NCI-H2196 (cell line): ENCODE measurements around the gene KCNQ5.

Experiments used
- DNase-seq: peaks from one replicate; lab custom pipeline; 2025; ENCODE audit not compliant: unreplicated experiment; lab: John Stamatoyannopoulos, UW

Gene KCNQ5

DNA sequence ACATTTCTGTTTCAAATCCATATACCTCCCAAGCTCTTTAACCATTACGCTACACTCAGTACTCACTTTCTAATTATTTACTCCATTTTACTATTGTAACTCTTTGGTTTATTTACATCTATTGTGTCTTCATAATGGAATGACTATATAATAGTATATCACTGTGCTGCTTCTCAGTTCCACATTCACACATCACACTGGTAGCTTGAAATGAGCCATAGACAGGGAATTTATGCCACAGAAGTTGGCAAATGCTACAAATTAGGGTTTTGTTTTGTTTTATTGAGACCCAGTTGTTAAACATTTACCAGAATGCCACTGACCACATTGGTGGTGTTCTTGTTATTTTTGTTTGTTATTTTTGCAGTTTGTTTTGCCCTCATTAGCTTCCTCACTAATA is 213.9 kb downstream of the KCNQ5 start:
- DNase-seq, result no peak

GRCh38 chr6:72836971-72837370 is 215.1 kb downstream of the KCNQ5 start:
- no peak for DNase-seq

GRCh38 chr6:72841195-72841594 is 219.3 kb downstream of the KCNQ5 start:
- no peak for DNase-seq

DNA sequence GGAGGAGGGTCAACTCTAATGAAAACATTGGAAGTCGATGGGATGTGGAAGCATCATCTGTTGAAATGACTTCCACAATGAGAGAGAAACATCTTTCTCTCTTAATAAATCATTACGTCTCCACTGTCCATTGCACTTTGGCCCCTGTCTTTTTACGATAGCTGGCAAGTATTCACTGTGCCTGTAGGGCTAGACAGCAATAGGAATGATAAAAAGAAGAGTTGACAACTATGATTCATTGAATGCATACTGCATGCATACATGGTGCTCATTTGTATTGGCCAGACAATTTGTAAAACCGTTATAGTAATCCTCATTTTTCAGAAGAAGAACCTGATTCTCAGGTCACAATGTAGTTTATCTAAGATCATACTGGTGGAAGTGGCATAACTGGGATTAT is 220.3 kb downstream of the KCNQ5 start:
- no peak for DNase-seq

GRCh38 chr6:72844614-72845013 is 222.8 kb downstream of the KCNQ5 start:
- no peak for DNase-seq

DNA sequence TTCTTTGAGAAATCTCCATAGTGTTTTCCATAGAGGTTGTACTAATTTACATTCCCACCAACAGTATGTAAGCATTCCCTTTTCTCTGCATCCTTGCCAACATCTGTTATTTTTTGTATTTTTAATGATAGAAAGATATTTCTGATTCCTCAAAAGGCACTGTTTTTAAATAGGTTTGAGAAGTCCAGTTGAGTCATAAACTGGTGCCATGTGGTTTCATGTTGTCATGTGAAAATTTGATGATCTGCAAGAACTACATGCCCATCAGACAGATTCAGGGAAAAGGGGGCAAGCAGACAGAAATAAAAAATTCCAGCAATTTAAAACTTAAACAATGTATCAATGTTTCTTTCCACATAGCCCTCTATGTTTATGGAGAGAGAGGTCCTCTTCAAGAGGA is 227.5 kb downstream of the KCNQ5 start:
- no peak for DNase-seq

DNA sequence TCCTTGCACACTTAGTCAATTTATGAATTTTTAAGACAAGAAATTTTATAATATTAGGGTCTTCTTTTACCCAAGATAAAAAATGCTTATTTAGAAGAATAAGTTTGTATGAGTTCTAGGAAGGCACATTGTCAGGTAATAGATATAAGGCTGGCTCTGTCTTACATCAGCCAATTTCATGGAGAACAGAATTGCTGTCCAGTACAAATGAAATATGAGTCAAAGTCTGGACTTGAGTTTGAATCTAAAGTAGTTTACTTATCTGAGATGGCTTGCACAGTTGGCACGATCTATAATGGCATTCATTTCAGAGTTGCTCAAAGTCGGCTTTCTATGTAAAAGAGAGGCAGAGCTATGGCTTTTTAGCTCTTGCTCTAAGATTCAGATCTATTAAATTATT is 228.2 kb downstream of the KCNQ5 start:
- DNase-seq, result no peak

GRCh38 chr6:72850469-72850868 is 228.6 kb downstream of the KCNQ5 start:
- no peak for DNase-seq

- DNase-seq, result no peak
Observed at GRCh38 chr6:72855471-72855870, 233.6 kb downstream of the KCNQ5 start.

DNA sequence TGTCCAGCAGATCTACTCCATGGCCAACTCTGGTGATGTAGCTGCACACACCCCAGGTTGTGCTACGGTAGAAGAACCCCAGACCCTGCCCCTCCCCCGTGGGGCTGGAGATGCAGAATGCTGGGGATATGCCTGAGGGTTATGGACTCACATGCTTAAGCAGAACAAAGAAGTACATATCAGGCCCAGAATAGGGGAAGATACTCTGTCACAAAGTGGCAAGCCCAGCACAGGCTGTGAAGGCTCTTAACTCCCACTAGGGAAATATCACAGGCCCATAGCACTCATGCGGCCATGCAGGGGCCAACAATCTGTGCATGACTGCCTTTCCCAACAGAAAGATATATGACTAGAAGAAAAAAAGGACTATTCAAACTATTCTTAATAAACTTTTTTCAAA is 234.9 kb downstream of the KCNQ5 start:
- DNase-seq, result no peak

DNA sequence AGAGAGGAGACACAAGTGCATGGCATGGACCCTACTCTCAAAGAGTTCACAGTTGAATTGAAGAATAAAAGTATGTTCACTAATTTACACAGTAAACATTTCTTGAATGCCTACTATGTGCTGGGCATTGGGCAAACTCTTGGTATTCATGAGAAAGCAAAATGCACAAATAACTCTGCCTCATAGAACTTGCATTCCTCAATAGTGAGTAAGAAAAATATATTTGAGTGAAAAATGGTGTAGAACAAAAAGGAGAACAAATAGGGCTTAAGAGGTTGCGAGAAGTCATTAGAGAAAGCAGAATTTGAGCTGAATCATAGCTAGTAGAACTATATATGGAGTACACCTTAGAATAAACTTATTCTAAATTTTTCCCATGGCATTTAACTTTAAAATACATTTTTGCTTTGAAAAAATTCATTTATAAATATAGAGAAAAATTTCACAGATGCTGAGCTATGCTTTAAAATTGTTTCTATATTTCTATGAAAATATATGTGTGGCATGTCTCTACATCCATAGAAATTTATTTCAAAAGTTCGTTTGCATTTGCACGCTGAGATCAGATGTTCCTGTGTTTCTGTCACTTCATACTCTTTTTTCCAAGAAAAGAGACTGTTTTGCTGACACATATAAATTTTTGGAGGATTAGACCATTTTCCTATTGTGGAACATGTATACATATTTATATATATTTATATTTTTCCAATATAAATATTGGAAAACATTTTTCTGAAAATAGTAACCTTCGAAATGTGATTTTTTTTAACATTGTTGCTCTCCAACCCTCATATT is 236.1 kb downstream of the KCNQ5 start:
- no peak for DNase-seq

DNA sequence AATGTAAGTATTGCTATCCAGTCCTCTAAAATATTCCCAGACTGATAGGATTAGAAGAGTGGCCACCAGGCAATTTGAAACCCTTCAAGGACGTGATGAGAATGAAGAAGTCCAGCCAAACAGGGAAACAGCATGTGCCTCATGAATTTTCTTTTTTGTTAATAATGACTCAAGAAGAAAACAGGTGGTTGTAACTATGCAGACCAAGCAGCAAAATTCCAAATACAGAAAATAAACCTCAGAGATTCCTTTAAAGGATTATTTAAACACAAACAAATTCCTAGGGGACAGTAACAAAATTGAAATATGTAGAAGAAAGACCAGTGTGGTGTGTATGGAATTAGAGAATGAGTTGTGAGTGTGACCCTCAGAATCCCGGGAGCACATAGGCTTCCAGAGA is 239.2 kb downstream of the KCNQ5 start:
- DNase-seq, result no peak

GRCh38 chr6:72861935-72862432 is 240.1 kb downstream of the KCNQ5 start:
- DNase-seq, result no peak

DNA sequence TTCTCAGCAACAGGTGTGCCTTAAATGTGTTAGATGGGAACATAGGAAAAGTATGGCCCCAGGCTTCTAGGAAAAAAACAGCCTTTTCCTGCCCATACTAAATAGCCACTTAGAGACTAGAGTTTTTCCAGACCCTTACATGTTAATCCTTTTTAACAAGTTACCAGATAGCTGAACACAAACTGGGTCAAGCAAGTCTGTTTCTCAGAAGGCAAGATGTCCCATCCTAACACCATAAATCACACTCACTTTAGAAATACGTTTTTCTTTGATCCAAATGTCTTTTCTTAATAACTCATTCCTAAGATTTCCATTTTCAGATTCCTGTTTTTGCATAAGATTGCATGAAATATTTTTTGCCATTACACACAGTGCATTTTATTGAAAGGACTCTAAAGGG is 241.3 kb downstream of the KCNQ5 start:
- DNase-seq, result no peak

DNA sequence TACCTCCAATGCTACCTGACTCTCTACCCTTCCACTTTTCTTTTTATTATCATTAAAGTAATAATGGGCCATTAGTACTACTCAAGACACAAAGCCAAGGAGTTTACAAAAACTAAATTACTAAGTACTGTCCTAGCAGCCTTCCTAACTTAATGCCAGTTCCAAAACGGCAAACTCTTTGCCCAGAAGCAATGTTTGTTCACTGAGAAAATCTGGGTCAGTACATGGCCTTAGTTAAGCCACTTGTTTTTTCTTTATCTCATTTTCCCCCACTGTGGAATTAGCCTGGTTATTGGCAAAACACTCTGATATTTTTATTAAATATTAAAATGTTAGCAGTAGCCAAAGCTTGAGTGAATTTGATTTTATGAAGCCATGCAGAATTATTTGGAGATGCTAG is 242.4 kb downstream of the KCNQ5 start:
- DNase-seq, result no peak

DNA sequence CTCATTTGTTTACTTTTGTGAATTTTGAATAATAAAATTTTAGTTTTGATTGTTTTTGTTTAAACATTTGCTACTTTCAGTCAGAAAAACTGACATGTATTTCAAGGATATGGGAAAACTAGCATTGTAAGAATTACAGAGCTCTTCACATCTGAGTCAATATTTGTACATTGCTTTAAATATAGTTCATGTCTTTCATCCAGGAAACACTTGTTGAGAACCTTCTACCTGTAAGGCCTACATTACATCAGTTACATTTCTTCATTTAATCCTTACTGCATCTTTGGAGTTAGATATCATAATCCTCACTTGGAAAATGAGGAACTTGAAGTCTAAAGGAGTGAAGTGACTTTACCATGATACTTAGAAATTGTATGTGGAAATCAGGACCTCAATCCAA is 242.9 kb downstream of the KCNQ5 start:
- DNase-seq, result no peak

DNA sequence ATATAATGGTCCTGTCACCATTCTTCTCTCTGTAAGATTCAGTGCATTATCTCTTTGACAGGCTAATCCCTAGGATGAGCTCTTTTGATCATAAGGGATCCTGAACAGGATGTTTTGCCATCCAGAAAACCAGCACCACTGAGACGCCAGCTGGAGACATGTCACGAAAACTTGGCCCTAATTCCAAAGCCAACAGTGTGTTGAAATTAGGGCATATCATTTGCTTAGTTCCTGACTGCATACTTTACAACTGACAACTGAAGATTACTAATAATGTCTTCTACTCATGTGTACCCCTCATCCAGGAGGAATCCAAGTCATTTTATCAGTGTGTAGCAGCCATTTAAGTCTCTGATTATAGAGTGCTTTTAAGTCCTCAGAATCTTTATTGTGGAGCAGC is 243.6 kb downstream of the KCNQ5 start:
- no peak for DNase-seq

DNA sequence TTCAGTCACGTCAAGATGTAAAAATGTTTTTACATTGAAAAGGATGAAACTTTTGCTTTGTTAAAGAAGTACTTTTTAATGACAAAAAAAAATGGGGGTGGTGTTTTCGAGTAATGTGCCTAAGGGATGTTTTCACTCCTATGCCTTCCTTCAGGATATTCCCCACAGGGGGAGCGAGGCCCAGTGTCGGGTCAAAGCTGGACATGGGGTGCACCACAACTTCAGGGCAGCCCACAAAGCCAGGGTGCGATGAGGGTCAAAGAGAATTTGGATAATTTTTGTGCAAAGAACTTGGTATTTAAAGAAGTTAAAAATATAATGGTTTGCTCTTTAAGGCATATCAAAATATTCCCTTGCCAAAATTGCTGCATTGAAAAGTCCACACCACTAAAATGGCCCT is 247.8 kb downstream of the KCNQ5 start:
- no peak for DNase-seq

DNA sequence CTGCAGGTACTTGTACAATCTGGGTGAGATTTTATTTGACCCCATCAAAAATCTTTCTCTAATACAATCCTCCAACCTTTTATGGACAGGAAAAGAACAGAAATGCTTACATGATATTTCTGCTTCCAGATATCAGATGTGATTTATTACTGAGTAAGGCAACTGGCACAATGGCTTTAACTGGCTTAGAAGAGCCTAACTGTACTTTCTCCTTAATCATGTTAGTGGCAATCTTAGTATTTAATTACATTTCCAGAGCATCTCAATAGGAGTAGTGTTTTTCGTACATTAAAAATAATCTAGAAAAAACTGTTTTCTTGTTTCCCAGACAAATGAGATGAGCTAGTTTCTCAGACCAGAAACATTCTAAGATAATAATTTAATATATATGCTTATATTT is 251.6 kb downstream of the KCNQ5 start:
- DNase-seq, result no peak

GRCh38 chr6:72876256-72876655 is 254.4 kb downstream of the KCNQ5 start:
- DNase-seq, result no peak

GRCh38 chr6:72886170-72886569 is 264.3 kb downstream of the KCNQ5 start:
- no peak for DNase-seq

DNA sequence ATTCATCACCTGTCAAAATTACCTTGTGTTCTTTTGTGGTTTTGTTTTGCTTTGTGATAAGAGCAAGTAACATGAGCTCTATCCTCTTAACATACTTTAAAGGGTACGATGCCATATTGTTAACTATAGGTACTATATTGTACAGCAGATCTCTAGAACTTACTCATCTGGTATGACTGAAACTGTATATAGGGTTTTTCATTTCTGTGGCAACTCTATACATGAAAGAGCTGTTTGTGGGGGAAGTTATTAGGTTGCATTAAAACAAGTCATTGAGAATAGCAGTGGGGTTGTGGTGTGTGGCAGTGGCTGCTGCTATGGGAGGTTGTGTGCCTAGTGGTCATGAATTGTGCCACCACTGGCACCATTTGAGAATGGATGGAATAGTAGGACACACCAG is 268.4 kb downstream of the KCNQ5 start:
- no peak for DNase-seq

- DNase-seq, result no peak
Observed at GRCh38 chr6:72890671-72891070, 268.8 kb downstream of the KCNQ5 start.
